ENCODE results near the gene TEX264. TPM values are rescaled to one million over a fixed set of nuclear protein-coding genes. Genes with fewer than 3 reads are reported as not detected.

Gene TEX264
- total RNA-seq, 1 experiment from 2014 or later, result 35.0 TPM

DNA sequence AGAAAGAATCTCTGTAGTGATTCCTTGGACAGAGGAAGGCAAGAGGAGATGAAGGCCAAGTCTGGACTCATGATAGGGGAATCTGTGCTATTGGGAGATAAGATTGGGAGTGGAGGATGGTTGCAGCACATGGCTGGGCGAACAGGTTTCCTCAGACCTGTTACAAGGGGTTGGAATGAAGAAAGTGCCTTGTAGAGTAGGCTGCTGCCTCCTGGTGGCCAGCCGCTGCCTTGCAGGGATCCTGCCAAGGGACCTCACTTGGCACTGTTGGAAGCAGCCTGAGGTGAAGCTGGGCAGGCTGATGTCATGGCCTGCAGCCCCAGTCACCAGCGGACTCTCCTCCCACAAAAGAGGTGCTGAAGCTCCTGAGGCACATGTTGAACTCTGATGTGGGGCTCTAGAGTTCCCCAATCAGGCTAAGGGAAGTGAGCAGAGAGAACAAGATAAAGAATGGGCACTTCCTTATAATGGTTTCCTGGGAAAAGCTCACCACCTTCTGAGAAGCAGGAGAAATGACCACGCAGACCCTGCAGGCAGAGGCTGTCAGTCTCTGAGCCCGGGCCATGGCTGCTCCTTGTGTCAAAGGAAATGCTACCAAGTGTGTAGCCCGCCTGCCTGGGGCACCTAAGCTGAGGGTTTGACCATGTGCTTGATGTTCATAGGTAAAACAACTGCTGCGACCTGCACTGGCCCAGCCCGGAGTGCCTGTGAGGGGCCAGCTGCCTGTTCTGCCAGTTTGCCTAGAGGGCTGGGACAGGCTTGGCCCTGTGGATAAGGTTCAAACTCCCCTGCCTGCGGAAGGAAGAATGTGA lies 1.6 kb upstream of the TEX264 start:
- no peaks in the 10 kb centered on the region for H3K9me3 ChIP-seq (replicated peaks)
- no peak overlapping the region for H3K4me3 ChIP-seq
- H3K27me3 ChIP-seq, result no peaks in the 10 kb centered on the region
- no peak overlapping the region for H3K27ac ChIP-seq
- H3K36me3 ChIP-seq, result no peaks in the 10 kb centered on the region; the same call in 1 of the 2 replicates
- H3K4me1 ChIP-seq, result peaks cover 4% of the 10 kb centered on the region; the same call in 1 of the 2 replicates
- peak; percentile 82 to 89 for DNase-seq

GRCh38 chr3:51670053-51670822 lies 814 bp upstream of the TEX264 start:
- Histone ChIP-seq H3K27ac (no peak overlapping the region), H3K4me1 (peaks cover 4% of the 10 kb centered on the region; the same call in 1 of the 2 replicates), H3K4me3 (peak overlapping the region; percentile 68), H3K9me3 (replicated peaks) (no peaks in the 10 kb centered on the region), H3K36me3 (no peaks in the 10 kb centered on the region; the same call in 1 of the 2 replicates), H3K27me3 (no peaks in the 10 kb centered on the region)
- DNase-seq, result no peak

- H3K9me3 ChIP-seq (replicated peaks), result no peaks in the 10 kb centered on the region
- peak overlapping the region; percentile 68 for H3K4me3 ChIP-seq
- peak; percentile 79 to 81 for DNase-seq
- no peaks in the 10 kb centered on the region for H3K27me3 ChIP-seq
- no peaks in the 10 kb centered on the region for H3K36me3 ChIP-seq
- peak overlapping the region; percentile 70 for H3K27ac ChIP-seq
- peaks cover 4% of the 10 kb centered on the region; the same call in 1 of the 2 replicates for H3K4me1 ChIP-seq
Observed at GRCh38 chr3:51671734-51672475, 853 bp downstream of the TEX264 start.

DNA sequence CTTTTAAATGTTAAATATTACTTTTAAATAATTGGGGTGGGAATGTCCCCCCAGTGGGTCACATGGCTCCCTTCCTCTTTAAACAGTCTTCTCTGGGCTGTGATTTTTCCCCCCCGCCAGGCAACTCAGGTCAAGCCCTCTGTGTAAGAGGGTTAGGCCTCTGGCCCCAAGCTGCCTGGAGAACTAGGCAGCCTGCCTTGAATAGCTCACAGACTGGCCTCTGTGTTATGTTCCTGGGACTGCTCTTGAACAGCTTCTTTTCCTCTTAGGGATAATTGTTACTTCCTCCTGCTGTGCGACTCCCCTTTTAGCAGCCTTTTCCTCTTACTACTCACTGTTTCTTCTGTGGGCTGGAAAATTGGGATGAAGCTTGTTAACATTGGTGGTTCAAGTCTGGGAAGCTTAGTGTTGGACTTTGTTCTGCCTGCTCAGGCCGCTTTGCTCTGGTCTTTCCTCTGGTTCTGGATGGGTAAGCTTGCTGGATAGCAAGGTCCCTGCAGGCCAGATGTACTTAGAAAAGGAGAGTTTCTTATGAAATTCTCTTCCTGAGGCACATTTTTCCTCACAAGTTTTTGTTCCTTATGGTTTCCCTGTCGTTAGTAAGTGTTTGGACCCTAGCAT lies 2.2 kb downstream of the TEX264 start:
- Histone ChIP-seq H3K27ac (no peak overlapping the region), H3K4me1 (peaks cover 4% of the 10 kb centered on the region; the same call in 1 of the 2 replicates), H3K4me3 (no peak overlapping the region), H3K27me3 (no peaks in the 10 kb centered on the region), H3K9me3 (replicated peaks) (no peaks in the 10 kb centered on the region), H3K36me3 (no peaks in the 10 kb centered on the region)
- DNase-seq, result no peak

DNA sequence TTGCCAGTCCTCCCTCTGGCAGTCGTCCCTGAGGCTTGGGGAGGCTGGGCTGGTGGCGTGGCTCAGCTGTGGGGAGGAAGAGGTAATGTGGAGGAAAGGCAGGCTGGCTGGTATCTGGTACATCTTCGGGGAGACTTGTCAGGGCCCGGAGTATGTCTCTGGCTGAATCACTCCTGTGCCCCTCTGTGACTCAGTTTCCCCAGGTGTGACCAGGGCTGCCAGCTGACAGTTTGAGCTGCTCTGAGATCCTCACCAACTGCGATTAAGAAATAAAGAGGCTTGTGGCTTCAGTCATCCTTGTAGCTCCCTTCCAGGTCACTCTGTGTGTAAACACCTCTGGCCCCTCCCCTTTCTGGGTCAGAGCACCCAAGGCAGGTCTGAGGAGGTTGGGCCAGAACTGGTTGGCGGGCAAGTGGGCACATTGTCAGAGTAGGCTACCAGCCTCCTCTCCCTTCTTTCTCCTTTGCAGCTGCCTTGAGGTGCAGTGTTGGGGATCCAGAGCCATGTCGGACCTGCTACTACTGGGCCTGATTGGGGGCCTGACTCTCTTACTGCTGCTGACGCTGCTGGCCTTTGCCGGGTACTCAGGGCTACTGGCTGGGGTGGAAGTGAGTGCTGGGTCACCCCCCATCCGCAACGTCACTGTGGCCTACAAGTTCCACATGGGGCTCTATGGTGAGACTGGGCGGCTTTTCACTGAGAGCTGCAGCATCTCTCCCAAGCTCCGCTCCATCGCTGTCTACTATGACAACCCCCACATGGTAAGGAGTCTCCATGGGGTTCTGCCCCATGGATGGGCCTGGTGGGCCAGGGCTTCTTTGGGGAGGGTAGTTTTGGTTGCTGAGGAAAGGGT lies 3.0 kb downstream of the TEX264 start:
- Histone ChIP-seq H3K27me3 (no peaks in the 10 kb centered on the region), H3K4me1 (peaks cover 4% of the 10 kb centered on the region; the same call in 1 of the 2 replicates), H3K36me3 (no peaks in the 10 kb centered on the region), H3K27ac (no peak overlapping the region), H3K4me3 (no peak overlapping the region), H3K9me3 (replicated peaks) (no peaks in the 10 kb centered on the region)
- no peak for DNase-seq

GRCh38 chr3:51675201-51675611 lies 4.2 kb downstream of the TEX264 start:
- H3K27ac ChIP-seq, result no peak overlapping the region
- H3K9me3 ChIP-seq (replicated peaks), result no peaks in the 10 kb centered on the region
- peaks cover 4% of the 10 kb centered on the region; the same call in 1 of the 2 replicates for H3K4me1 ChIP-seq
- no peaks in the 10 kb centered on the region for H3K27me3 ChIP-seq
- no peaks in the 10 kb centered on the region for H3K36me3 ChIP-seq
- no peak for DNase-seq
- H3K4me3 ChIP-seq, result no peak overlapping the region

DNA sequence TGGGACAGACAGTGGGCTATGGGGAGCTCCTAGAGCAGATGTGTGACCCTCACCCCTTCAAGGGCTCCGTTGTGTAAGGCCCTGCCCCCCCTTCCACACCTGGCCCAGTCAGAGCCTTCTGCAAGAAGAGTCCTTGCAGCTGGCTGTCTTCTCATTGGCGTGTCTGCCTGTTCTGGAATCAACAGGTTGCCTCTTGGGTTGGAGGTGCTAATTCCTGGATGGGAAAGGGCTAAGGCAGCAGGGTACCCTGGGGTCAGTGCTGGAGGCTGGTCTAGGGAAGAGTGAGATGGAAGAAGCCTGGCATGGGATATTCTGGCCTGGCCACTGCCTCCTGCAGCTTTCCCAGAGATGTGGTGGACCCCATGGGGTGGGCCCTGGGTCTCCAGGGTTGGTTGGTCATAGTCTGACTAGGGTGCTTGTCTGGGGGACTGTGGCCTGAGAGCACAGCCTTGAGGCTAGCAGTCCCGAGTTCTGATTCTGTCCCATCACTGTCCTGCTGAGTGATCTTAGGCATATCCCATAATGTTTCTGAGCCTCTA lies 5.1 kb downstream of the TEX264 start:
- Histone ChIP-seq H3K4me3 (no peak overlapping the region), H3K36me3 (no peaks in the 10 kb centered on the region), H3K27me3 (no peaks in the 10 kb centered on the region), H3K27ac (no peak overlapping the region), H3K4me1 (peaks cover 4% of the 10 kb centered on the region; the same call in 1 of the 2 replicates), H3K9me3 (replicated peaks) (no peaks in the 10 kb centered on the region)
- DNase-seq, result no peak

GRCh38 chr3:51677358-51677757 lies 6.3 kb downstream of the TEX264 start:
- Histone ChIP-seq H3K27me3 (no peaks in the 10 kb centered on the region), H3K36me3 (no peaks in the 10 kb centered on the region), H3K9me3 (replicated peaks) (no peaks in the 10 kb centered on the region), H3K4me1 (peaks cover 3% of the 10 kb centered on the region; the same call in 1 of the 2 replicates), H3K27ac (no peak overlapping the region), H3K4me3 (no peak overlapping the region)
- DNase-seq, result no peak

DNA sequence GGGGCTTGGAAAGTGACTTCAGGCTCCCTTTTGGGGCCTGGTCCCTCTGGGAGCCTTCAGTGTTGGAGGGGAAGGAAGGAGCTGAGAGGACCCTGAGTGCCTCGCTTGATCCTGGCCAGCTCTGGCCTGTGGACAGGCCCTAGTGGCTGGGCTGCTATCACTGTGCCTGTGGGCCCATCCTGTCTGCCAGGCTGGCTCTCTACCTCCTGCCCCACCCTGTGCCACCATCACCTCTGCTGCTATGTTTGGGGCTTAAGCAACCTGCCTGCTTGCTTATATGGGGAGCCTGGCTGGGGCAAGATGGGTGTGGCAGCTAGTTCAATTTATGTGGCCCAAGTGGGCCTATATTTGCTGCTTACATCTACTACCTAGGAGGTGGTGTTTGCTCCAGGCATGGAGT lies 7.1 kb downstream of the TEX264 start:
- H3K27me3 ChIP-seq, result no peaks in the 10 kb centered on the region

GRCh38 chr3:51678641-51679040 lies 7.6 kb downstream of the TEX264 start:
- DNase-seq, result no peak
- no peak overlapping the region for H3K27ac ChIP-seq
- no peaks in the 10 kb centered on the region; the same call in 1 of the 2 replicates for H3K36me3 ChIP-seq
- no peaks in the 10 kb centered on the region for H3K4me1 ChIP-seq
- H3K27me3 ChIP-seq, result no peaks in the 10 kb centered on the region
- no peak overlapping the region for H3K4me3 ChIP-seq
- no peaks in the 10 kb centered on the region for H3K9me3 ChIP-seq (replicated peaks)

More for the DNA sequence above, 7.1 kb downstream of the TEX264 start:
- Histone ChIP-seq H3K9me3 (replicated peaks) (no peaks in the 10 kb centered on the region), H3K4me1 (no peaks in the 10 kb centered on the region), H3K36me3 (no peaks in the 10 kb centered on the region), H3K4me3 (no peak overlapping the region), H3K27ac (no peak overlapping the region)
- DNase-seq, result no peak

GRCh38 chr3:51679318-51679717 lies 8.3 kb downstream of the TEX264 start:
- H3K4me1 ChIP-seq, result no peaks in the 10 kb centered on the region
- H3K27me3 ChIP-seq, result no peaks in the 10 kb centered on the region
- H3K9me3 ChIP-seq (replicated peaks), result no peaks in the 10 kb centered on the region
- DNase-seq, result no peak
- H3K36me3 ChIP-seq, result no peaks in the 10 kb centered on the region; the same call in 1 of the 2 replicates
- H3K27ac ChIP-seq, result no peak overlapping the region
- no peak overlapping the region for H3K4me3 ChIP-seq

- no peak overlapping the region for H3K27ac ChIP-seq
Observed at GRCh38 chr3:51679777-51680176, 8.7 kb downstream of the TEX264 start.

DNA sequence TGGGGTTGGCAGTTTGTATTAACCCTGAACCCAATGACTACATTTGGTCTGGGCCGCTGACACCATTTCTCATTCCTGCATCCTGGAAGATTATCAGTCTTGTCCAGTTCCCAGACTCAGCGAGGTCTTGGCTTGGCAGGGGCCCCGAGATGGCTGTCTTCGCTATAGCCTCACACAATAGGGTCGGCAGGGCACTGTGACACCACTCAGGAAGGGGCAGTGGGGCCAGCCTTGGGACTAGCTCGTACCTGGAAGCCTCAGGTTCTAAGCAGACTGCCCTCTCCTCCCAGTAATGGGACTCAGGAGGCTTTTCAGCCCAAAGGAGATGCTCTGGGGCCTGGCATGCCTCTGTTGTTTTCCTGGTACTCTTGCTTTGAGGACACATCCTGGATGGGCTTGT lies 9.1 kb downstream of the TEX264 start:
- H3K4me1 ChIP-seq, result no peaks in the 10 kb centered on the region
- H3K27ac ChIP-seq, result no peak overlapping the region
- H3K27me3 ChIP-seq, result no peaks in the 10 kb centered on the region
- no peaks in the 10 kb centered on the region; the same call in 1 of the 2 replicates for H3K36me3 ChIP-seq
- DNase-seq, result no peak
- H3K9me3 ChIP-seq (replicated peaks), result no peaks in the 10 kb centered on the region
- no peak overlapping the region for H3K4me3 ChIP-seq

More at GRCh38 chr3:51679777-51680176, 8.7 kb downstream of the TEX264 start:
- no peaks in the 10 kb centered on the region for H3K4me1 ChIP-seq
- no peaks in the 10 kb centered on the region; the same call in 1 of the 2 replicates for H3K36me3 ChIP-seq
- no peaks in the 10 kb centered on the region for H3K9me3 ChIP-seq (replicated peaks)
- no peak overlapping the region for H3K4me3 ChIP-seq
- no peak for DNase-seq
- no peaks in the 10 kb centered on the region for H3K27me3 ChIP-seq
